Liver (tissue), 3 donors: ENCODE data around the gene SRGAP3.

Experiments used
- CTCF ChIP-seq: fragments of 150-350 bp; IDR thresholded peaks from 2 replicates; pipeline ENCODE4 v1.5.1; 2017; ENCODE audit warnings: improper control_type of control experiment, low read depth, low read length; ENCODE audit not compliant: missing input control
- MAX ChIP-seq: IDR thresholded peaks from 2 replicates; pipeline ENCODE4 v1.6.1; 2016; ENCODE audit warnings: antibody characterized with exemption
- REST ChIP-seq: IDR thresholded peaks from 2 replicates; pipeline ENCODE4 v1.6.1; 2016; ENCODE audit warnings: antibody characterized with exemption, mild to moderate bottlenecking
- SP1 ChIP-seq: IDR thresholded peaks from 2 replicates; pipeline ENCODE4 v1.6.1; 2018; ENCODE audit warnings: antibody characterized with exemption, mild to moderate bottlenecking
- TAF1 ChIP-seq: conservative IDR thresholded peaks from 2 replicates; pipeline ENCODE4 v1.6.1; 2016; ENCODE audit warnings: antibody characterized with exemption, mild to moderate bottlenecking
- donor health status: healthy.
- donor health status: healthy.

GRCh38 chr3:8954938-8955763 lies 294.3 kb downstream of the SRGAP3 start:
- TF ChIP-seq CTCF: no peak
- TF ChIP-seq SP1: no peak
- no peak for TF ChIP-seq MAX
- TF ChIP-seq REST: no peak
- no peak for TF ChIP-seq TAF1
